HL-60 (cell line): ENCODE results near the gene LYSMD4.

Source experiments
- DNase-seq, 2 experiments: peaks; one replicate each; pipeline ENCODE4 v3.0.0-alpha.2; 2010 to 2020; ENCODE audit warnings: low read depth in 1 of 2, low spot score in 1 of 2
- H3K27ac ChIP-seq: fragments of 250-450 bp; sonication (Bioruptor Pico); replicated peaks from 2 replicates; pipeline ENCODE4 v1.5.1; 2020; ENCODE audit warnings: mild to moderate bottlenecking, moderate library complexity
- H3K27me3 ChIP-seq: fragments of 250-450 bp; sonication (Bioruptor Pico); 2 replicates; pipeline ENCODE4 v1.5.1; 2021; ENCODE audit warnings: mild to moderate bottlenecking, moderate library complexity; ENCODE audit not compliant: insufficient read depth, poor library complexity, severe bottlenecking
- H3K4me3 ChIP-seq: replicated peaks from 2 replicates; pipeline ENCODE4 v1.5.1; 2011; ENCODE audit warnings: mild to moderate bottlenecking, control low read depth, low read length; ENCODE audit not compliant: insufficient read depth
- GABPA ChIP-seq: IDR thresholded peaks from 2 replicates; pipeline ENCODE4 v1.6.1; 2012; ENCODE audit warnings: low read depth
- POLR2AphosphoS5 ChIP-seq: IDR thresholded peaks from 2 replicates; pipeline ENCODE4 v1.6.1; 2012; ENCODE audit warnings: low read depth
- REST ChIP-seq: IDR thresholded peaks from 2 replicates; pipeline ENCODE4 v1.6.1; 2012; ENCODE audit warnings: low read depth; ENCODE audit not compliant: insufficient replicate concordance
- SPI1 ChIP-seq: IDR thresholded peaks from 2 replicates; pipeline ENCODE4 v1.6.1; 2012; ENCODE audit warnings: low read depth, mild to moderate bottlenecking, borderline replicate concordance
- TF ChIP-seq, protein P1 (sequence below): IDR thresholded peaks from one replicate; pipeline ENCODE4 v1.5.1; 2011; ENCODE audit warnings: low read length, control low read depth, inconsistent platforms; ENCODE audit not compliant: insufficient read depth

Gene LYSMD4

GRCh38 chr15:99712415-99712814, 20.8 kb downstream of the LYSMD4 start:
- no peak for TF ChIP-seq GABPA
- TF ChIP-seq POLR2AphosphoS5 = no peak
- no peak for TF ChIP-seq REST
- TF ChIP-seq SPI1 = no peak
- TF ChIP-seq, protein P1, sequence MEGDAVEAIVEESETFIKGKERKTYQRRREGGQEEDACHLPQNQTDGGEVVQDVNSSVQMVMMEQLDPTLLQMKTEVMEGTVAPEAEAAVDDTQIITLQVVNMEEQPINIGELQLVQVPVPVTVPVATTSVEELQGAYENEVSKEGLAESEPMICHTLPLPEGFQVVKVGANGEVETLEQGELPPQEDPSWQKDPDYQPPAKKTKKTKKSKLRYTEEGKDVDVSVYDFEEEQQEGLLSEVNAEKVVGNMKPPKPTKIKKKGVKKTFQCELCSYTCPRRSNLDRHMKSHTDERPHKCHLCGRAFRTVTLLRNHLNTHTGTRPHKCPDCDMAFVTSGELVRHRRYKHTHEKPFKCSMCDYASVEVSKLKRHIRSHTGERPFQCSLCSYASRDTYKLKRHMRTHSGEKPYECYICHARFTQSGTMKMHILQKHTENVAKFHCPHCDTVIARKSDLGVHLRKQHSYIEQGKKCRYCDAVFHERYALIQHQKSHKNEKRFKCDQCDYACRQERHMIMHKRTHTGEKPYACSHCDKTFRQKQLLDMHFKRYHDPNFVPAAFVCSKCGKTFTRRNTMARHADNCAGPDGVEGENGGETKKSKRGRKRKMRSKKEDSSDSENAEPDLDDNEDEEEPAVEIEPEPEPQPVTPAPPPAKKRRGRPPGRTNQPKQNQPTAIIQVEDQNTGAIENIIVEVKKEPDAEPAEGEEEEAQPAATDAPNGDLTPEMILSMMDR = no peak
- Histone ChIP-seq H3K27me3 (no peaks in the 10 kb centered on the region), H3K27ac (no peak overlapping the region), H3K4me3 (no peak overlapping the region)
- DNase-seq = no peak

- H3K4me3 ChIP-seq = no peak overlapping the region
- no peaks in the 10 kb centered on the region for H3K27me3 ChIP-seq
- TF ChIP-seq GABPA = no peak
- TF ChIP-seq POLR2AphosphoS5 = no peak
- TF ChIP-seq SPI1 = no peak
- TF ChIP-seq, protein P1 = no peak
- TF ChIP-seq REST = no peak
- no peak for DNase-seq
- no peak overlapping the region for H3K27ac ChIP-seq
Measured at GRCh38 chr15:99711625-99712024, 21.6 kb downstream of the LYSMD4 start.

DNA sequence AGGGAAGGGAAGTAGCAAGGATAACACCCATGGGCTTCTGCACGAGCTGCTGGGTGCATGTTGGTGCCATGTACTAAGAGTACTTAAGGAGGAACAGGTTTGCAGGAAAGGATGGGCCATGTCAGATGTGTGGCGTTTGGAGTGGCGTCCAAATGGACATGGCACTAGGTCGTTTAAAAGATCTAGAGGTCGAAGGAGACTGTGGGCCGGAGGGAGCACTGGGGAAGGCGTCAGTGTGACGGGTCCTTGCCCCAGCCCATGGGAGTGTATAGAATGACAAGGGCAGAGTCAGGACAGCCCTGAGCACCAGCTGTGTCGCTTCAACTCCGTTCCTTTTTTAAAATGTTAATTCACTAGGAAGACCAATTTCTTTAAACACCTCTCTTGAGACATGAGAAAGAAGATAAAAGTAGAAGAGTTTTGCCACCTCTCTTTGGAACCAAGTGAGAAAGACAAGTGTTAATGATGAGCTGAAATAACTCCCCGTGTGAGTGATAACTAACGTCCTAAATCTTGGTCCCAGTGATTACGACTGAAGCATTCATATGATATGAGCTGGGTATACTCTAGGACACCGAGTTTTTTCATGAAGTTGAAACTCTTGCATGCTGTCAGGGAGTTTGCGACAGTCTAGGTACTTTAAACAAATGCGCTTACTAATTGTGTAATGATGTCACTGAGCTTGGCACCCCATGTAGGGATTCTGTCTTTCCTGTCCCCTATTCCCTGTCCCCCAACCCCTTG, 23.8 kb downstream of the LYSMD4 start:
- no peaks in the 10 kb centered on the region for H3K27me3 ChIP-seq
- TF ChIP-seq SPI1 (no peak), REST (no peak)
- H3K27ac ChIP-seq = no peak overlapping the region
- H3K4me3 ChIP-seq = no peak overlapping the region
- DNase-seq = no peak
